ENCODE data around the gene CTAG1B.

GRCh38 chrX:154603438-154604430, 15.3 kb downstream of the CTAG1B start:
- TF ChIP-seq CTCF (IDR thresholded peaks at IDR 0.05; ENCODE audit: insufficient read depth, low read depth, low read length) (no peak), EZH2 (IDR thresholded peaks at IDR 0.05; ENCODE audit: insufficient read depth, low read length) (no peak)

Measured in astrocyte (in vitro differentiated cells and primary cell).